Parathyroid adenoma (tissue), 2 donors: ENCODE results near the gene GIMAP4.

Source experiments
- H2AFZ ChIP-seq: fragments of 300-600 bp; sonication (generic); one replicate; pipeline ENCODE4 v1.7.0; 2017; ENCODE audit warnings: antibody characterized with exemption, mild to moderate bottlenecking
- H3K27ac ChIP-seq: fragments of 300-600 bp; sonication (generic); one replicate; pipeline ENCODE4 v1.7.0; 2017
- H3K27me3 ChIP-seq: fragments of 300-600 bp; sonication (generic); one replicate; pipeline ENCODE4 v1.7.0; 2017; ENCODE audit warnings: low read length; ENCODE audit not compliant: control insufficient read depth, insufficient read depth
- H3K36me3 ChIP-seq: fragments of 300-600 bp; sonication (generic); one replicate; pipeline ENCODE4 v1.7.0; 2017; ENCODE audit warnings: low read length; ENCODE audit not compliant: control insufficient read depth, insufficient read depth
- H3K4me1 ChIP-seq: fragments of 300-600 bp; sonication (generic); one replicate; pipeline ENCODE4 v1.7.0; 2017; ENCODE audit warnings: control low read depth
- H3K4me2 ChIP-seq: fragments of 300-600 bp; sonication (generic); one replicate; pipeline ENCODE4 v1.7.0; 2017; ENCODE audit warnings: low read length
- H3K4me3 ChIP-seq: fragments of 300-600 bp; sonication (generic); one replicate; pipeline ENCODE4 v1.7.0; 2017; ENCODE audit warnings: low read depth, low read length
- H3K79me2 ChIP-seq: fragments of 300-600 bp; sonication (generic); one replicate; pipeline ENCODE4 v1.7.0; 2017; ENCODE audit warnings: control low read depth
- H3K9ac ChIP-seq: fragments of 300-600 bp; sonication (generic); one replicate; pipeline ENCODE4 v1.7.0; 2017; ENCODE audit warnings: mild to moderate bottlenecking
- H3K9me3 ChIP-seq: fragments of 300-600 bp; sonication (generic); one replicate; pipeline ENCODE4 v1.7.0; 2017; ENCODE audit warnings: low read length; ENCODE audit not compliant: control insufficient read depth
- CTCF ChIP-seq: fragments of 300-600 bp; sonication (generic); IDR thresholded peaks from one replicate; pipeline ENCODE4 v1.7.0; 2017; ENCODE audit warnings: antibody characterized with exemption, mild to moderate bottlenecking
- donor health status: primary hyperparathyroidism.

Gene GIMAP4

GRCh38 chr7:150620061-150620460 lies 52.9 kb downstream of the GIMAP4 start:
- Histone ChIP-seq H3K27ac (no peak overlapping the region), H2AFZ (no peak overlapping the region), H3K4me1 (no peaks in the 10 kb centered on the region), H3K36me3 (no peaks in the 10 kb centered on the region), H3K9me3 (no peaks in the 10 kb centered on the region), H3K4me2 (no peak overlapping the region), H3K9ac (no peak overlapping the region), H3K27me3 (no peaks in the 10 kb centered on the region), H3K79me2 (no peaks in the 10 kb centered on the region), H3K4me3 (no peak overlapping the region)
- TF ChIP-seq CTCF = no peak

GRCh38 chr7:150620617-150621371 lies 53.6 kb downstream of the GIMAP4 start:
- Histone ChIP-seq H3K4me3 (no peak overlapping the region), H3K27me3 (no peaks in the 10 kb centered on the region)
- TF ChIP-seq CTCF = no peak

GRCh38 chr7:150621376-150621775 lies 54.2 kb downstream of the GIMAP4 start:
- Histone ChIP-seq H3K4me2 (no peak overlapping the region), H3K36me3 (no peaks in the 10 kb centered on the region), H3K27me3 (no peaks in the 10 kb centered on the region), H3K4me3 (no peak overlapping the region), H2AFZ (no peak overlapping the region), H3K4me1 (no peaks in the 10 kb centered on the region), H3K79me2 (no peaks in the 10 kb centered on the region), H3K27ac (no peak overlapping the region), H3K9ac (no peak overlapping the region), H3K9me3 (no peaks in the 10 kb centered on the region)
- no peak for TF ChIP-seq CTCF

More at GRCh38 chr7:150620617-150621371, 53.6 kb downstream of the GIMAP4 start:
- Histone ChIP-seq H3K4me2 (no peak overlapping the region), H3K79me2 (no peaks in the 10 kb centered on the region), H3K9ac (no peak overlapping the region), H3K27ac (no peak overlapping the region), H3K36me3 (no peaks in the 10 kb centered on the region), H3K4me1 (no peaks in the 10 kb centered on the region), H2AFZ (no peak overlapping the region), H3K9me3 (no peaks in the 10 kb centered on the region)
